ELF-1 (cell line): Measurements from ENCODE around the gene AP1S1.
"Not testable (repeated sequence)": the region's sequence is repeated elsewhere in the genome, so short reads cannot be mapped to it uniquely, and the experiment has no call there.

Source experiments
- DNase-seq: peaks from one replicate; pipeline ENCODE4 v3.0.0-alpha.2; 2016; ENCODE audit warnings: low read depth, low spot score

AP1S1 gene

DNA sequence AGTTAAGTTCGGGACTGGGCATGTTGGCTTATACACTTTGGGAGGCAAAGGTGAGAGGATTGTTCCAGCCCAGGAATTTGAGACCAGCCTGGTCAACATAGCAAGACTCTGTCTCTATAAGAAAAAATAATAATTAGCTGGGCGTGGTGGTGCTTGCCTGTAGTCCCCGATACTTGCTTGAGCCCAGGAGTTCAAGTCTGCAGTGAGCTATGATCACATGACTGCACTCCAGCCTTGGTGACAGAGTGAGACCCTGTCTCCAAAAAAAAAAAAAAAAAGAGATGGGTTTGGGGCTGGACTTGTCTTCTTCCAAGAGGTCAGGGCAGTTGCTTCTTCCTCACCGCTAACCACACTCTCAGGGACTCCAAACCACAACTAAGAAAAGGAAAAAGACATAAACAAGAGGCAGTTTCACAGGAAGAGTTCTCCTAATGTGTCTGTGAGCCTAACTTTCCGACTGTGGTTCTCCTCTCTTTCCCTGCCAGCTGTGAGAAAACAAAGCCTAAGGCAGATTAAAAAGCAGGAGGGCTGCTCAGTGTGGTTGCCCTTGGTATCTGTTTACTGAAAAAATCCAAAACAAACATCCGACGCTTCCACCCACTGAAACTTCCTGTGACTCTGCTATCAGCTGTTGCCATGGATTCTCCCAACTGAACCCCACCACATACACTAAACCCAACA is 29.8 kb upstream of the AP1S1 start:
- peak; percentile 53 for DNase-seq

DNA sequence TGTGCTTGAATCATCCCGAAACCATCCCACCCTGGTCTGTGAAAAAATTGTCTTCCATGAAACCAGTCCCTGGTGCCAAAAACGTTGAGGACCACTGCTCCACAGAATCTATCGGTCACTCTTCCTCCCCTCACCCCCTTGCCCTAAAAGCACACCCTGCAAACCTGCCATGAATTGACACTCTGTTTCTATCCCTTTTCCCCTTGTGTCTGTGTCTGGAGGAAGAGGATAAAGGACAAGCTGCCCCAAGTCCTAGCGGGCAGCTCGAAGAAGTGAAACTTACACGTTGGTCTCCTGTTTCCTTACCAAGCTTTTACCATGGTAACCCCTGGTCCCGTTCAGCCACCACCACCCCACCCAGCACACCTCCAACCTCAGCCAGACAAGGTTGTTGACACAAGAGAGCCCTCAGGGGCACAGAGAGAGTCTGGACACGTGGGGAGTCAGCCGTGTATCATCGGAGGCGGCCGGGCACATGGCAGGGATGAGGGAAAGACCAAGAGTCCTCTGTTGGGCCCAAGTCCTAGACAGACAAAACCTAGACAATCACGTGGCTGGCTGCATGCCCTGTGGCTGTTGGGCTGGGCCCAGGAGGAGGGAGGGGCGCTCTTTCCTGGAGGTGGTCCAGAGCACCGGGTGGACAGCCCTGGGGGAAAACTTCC is 28.2 kb upstream of the AP1S1 start:
- DNase-seq = peak; percentile 59

DNA sequence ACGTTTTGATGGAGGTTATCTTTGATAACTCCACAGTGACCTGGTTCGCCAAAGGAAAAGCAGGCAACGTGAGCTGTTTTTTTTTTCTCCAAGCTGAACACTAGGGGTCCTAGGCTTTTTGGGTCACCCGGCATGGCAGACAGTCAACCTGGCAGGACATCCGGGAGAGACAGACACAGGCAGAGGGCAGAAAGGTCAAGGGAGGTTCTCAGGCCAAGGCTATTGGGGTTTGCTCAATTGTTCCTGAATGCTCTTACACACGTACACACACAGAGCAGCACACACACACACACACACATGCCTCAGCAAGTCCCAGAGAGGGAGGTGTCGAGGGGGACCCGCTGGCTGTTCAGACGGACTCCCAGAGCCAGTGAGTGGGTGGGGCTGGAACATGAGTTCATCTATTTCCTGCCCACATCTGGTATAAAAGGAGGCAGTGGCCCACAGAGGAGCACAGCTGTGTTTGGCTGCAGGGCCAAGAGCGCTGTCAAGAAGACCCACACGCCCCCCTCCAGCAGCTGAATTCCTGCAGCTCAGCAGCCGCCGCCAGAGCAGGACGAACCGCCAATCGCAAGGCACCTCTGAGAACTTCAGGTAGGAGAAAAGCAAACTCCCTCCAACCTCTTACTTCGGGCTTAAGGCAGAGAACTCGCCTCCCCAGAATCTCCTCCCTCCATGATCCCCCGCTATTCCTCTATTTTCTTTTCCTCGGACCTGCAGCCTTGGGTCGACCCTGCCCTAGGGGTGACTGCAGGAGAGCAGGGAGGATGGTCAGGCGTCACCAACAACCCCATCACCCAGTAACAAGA is 27.4 kb upstream of the AP1S1 start, which contains the start of gene SERPINE1:
Gene SERPINE1 (plus strand): TSS at position 454 of the 809 bp plus-strand sequence. CDS start 1,290 bp downstream, outside the sequence.
- DNase-seq = peak; percentile 89

DNA sequence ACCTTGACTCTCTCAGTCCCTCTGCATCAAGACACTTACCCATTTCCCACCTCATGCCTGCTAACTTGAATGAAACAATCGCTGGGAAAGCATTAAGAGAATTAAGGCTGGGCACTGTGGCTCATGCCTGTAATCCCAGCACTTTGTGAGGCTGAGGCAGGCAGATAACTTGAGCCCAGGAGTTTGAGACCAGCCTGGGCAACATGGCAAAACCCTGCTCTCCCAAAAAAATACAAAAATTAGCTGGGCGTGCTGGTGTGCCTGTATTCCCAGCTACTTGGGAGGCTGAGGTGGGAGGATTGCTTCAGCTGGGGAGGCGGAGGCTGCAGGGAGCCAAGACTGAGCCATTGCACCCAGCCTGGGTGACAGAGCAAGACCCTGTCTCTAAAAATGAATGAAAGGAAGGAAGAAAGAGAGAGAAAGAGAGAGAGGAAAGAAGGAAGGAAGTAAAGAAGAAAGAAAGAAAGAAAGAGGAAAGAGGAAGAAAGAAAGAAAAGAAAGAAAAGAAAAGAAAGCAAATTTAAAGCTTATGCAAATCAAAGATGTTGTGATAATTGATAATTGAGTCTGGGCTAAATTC is 26.7 kb upstream of the AP1S1 start:
- no peak for DNase-seq

DNA sequence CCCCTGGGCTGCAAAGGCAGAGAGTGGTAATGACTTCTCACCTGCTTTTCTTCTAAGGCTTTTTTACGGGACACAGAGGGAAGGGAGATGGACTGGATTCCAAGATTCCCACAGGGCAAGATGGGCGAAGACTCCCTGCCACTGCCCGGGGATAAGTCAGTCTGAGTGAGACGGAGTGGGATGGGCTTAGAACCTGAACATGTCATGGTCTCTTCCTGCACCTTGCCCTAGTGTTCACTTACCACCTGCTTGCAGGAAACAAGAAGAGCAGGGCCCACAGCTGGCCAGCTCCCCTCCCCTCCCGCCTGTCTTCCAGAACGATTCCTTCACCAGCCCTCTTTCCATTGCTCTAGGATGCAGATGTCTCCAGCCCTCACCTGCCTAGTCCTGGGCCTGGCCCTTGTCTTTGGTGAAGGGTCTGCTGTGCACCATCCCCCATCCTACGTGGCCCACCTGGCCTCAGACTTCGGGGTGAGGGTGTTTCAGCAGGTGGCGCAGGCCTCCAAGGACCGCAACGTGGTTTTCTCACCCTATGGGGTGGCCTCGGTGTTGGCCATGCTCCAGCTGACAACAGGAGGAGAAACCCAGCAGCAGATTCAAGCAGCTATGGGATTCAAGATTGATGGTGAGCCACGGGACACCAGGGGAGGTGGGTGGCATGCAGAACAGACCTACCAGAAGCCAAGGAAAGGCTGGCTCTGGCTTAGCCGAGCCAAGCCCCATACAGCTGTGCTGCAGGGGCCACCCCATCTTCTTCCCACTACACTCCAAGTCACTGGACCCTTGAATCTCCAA is 26.0 kb upstream of the AP1S1 start:
- no peak for DNase-seq

DNA sequence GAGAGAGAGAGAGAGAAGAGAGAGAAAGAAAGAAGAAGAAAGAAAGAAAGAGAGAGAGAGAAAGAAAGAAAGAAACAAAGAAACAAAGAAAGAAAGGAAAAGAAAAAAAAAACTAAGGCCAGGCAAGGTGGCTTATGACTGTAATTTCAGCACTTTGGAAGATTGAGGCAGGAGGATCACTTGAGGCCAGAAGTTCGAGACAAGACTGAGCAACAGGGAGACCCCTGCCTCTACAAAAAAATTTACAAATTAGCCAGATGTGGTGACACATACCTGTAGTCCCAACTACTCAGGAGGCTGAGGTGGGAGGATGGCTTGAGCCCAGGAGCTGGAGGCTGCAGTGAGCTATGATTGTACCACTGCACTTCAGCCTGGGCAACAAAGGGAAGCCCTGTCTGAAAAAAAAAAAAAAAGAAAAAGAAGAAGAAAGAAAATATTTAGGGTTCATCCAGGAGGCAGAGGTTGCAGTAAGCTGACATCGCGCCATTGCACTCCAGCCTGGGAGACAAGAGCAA is 24.6 kb upstream of the AP1S1 start:
- no peak for DNase-seq

DNA sequence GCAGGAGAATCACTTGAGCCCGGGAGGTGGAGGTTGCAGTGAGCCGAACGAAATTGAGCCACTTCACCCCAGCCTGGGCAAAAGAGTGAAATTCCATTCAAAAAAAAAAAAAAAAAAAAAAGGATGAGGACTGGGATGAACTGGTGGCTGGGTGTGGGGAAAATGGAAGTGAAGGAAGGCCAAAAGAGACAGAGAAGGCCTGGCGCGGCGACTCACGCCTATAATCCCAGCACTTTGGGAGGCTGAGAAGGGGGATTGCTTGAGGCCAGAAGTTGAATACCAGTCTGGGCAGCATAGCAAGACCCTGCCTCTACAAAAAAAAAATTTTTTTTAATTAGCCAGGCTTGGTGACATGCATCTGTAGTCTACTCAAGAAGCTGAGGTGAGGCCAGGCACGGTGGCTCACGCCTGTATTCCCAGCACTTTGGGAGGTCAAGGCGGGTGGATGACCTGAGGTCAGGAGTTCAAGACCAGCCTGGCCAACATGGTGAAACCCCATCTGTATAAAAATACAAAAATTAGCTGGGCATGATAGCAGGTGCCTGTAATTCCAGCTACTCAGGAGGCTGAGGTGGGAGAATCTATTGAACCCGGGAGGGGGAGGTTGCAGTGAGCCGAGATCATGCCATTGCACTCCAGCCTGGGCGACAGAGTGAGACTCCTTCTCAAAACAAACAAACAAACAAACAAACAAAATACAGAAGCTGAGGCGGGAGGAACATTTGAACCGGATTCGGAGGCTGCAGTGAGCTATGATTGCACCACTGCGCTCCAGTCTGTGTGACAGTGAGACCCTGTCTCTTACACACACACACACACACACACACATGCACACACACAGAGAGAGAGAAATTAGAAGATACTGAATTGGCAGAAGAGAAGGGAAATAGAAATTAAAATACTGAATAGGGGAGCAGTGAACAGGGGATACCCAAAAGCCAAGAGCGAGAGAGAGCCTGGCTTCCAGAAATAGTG is 21.4 kb upstream of the AP1S1 start:
- not testable (repeated sequence) for DNase-seq

DNA sequence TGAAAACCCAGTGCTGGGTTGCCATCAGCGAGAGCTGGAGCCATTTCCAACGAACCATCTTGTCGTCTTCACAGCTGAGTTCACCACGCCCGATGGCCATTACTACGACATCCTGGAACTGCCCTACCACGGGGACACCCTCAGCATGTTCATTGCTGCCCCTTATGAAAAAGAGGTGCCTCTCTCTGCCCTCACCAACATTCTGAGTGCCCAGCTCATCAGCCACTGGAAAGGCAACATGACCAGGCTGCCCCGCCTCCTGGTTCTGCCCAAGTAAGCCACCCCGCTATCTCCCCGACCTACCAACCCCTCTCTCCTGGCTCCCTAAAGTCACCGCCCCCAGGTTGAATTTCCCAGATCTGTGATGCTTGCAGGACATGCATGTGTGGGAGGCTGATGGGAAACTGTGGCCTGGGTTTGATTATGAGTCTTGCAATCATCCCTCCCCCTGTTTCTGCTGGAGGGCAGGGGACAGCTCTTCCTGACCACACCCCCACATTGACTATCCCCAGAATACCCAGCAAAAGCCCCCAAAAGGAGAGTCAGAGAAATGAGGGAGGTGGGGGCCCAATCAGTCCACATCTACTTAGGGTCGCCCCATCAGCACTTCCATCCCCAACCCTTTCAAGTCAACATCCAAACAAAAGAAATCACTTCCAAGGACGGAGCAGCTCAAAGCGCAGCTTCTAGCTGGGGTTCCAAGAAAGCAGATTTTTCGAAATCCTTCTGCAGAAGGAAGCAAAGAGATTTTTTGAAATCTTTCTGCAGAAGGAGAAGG is 20.5 kb upstream of the AP1S1 start:
- no peak for DNase-seq

DNA sequence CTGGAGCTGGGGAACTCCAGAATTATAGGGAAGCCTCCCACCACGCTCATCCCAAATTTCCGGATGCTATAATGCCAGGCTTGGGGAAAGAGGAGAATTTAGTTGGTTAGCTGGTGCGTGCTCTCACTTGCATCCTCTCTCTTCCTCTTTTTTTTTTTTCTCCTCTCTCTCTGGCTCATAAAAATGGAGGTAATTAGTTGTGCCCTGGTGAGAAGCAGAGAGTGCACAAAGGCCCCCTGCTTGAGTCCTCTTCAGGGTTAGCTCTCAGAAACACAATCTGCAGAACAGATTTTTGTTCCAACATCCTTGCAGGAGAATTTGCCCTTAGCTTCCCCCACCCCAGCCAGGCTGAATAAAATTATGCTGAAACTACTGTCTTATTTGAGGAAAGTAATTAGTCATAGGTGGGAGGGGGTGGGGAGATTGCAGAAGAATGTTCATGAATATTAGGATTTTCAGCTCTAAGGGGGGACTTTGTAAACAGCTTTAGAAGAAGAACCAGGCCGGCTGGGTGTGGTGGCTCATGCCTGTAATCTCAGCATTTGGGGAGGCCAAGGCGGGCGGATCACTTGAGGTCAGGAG is 19.8 kb upstream of the AP1S1 start:
- DNase-seq = no peak

DNA sequence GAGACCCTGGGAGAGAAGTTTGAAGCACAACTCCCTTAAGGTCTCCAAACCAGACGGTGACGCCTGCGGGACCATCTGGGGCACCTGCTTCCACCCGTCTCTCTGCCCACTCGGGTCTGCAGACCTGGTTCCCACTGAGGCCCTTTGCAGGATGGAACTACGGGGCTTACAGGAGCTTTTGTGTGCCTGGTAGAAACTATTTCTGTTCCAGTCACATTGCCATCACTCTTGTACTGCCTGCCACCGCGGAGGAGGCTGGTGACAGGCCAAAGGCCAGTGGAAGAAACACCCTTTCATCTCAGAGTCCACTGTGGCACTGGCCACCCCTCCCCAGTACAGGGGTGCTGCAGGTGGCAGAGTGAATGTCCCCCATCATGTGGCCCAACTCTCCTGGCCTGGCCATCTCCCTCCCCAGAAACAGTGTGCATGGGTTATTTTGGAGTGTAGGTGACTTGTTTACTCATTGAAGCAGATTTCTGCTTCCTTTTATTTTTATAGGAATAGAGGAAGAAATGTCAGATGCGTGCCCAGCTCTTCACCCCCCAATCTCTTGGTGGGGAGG is 16.5 kb upstream of the AP1S1 start:
- no peak for DNase-seq

DNA sequence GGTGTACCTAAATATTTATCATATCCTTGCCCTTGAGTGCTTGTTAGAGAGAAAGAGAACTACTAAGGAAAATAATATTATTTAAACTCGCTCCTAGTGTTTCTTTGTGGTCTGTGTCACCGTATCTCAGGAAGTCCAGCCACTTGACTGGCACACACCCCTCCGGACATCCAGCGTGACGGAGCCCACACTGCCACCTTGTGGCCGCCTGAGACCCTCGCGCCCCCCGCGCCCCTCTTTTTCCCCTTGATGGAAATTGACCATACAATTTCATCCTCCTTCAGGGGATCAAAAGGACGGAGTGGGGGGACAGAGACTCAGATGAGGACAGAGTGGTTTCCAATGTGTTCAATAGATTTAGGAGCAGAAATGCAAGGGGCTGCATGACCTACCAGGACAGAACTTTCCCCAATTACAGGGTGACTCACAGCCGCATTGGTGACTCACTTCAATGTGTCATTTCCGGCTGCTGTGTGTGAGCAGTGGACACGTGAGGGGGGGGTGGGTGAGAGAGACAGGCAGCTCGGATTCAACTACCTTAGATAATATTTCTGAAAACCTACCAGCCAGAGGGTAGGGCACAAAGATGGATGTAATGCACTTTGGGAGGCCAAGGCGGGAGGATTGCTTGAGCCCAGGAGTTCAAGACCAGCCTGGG is 15.9 kb upstream of the AP1S1 start:
- peak; percentile 88 for DNase-seq

DNA sequence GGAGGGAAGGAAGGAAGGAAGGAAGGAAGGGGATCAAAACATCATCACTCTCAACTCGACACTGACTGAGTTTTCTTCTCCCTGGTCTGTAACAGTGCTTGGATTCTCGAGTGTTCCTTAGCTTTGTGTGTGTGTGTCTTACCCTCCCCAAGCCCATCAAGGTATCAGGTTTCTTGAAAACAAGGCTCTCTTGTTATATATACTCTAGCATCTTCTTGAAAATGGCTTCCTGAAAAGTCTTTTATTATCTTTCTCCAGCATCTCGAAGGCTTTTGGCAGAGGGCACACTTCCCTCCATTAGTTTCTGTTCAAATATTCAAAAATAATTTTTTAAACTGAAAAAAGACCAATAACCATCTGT is 14.0 kb upstream of the AP1S1 start:
- no peak for DNase-seq

DNA sequence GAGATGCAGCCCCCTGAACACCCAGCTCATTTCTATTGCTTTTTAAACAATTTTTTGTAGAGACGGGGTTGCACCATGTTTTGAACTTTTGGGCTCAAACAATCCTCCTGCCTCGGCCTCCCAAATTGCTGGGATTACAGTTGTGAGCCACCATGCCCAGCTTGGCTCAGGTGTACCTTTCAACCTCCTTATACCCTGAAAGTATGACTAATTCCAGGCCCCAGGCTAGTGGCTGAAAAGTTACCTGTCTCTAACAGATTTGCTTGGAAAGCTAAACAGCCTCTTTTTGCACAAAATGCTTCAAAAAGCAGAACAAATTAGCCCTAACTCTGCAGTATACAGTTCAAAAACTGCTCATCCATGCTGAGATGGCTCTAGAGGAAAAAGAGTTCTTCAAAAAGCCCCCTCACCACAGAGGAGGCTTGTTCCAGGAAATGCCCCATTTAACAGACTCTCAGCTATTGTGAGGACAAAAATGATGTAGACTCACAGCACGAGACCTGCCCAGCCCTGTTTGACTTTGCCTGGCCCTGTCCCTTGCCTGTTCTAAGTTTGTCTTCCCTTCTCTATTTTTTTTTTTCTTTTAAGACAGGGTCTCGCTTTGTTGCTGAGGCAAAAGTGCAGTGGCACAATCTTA is 13.4 kb upstream of the AP1S1 start:
- no peak for DNase-seq

DNA sequence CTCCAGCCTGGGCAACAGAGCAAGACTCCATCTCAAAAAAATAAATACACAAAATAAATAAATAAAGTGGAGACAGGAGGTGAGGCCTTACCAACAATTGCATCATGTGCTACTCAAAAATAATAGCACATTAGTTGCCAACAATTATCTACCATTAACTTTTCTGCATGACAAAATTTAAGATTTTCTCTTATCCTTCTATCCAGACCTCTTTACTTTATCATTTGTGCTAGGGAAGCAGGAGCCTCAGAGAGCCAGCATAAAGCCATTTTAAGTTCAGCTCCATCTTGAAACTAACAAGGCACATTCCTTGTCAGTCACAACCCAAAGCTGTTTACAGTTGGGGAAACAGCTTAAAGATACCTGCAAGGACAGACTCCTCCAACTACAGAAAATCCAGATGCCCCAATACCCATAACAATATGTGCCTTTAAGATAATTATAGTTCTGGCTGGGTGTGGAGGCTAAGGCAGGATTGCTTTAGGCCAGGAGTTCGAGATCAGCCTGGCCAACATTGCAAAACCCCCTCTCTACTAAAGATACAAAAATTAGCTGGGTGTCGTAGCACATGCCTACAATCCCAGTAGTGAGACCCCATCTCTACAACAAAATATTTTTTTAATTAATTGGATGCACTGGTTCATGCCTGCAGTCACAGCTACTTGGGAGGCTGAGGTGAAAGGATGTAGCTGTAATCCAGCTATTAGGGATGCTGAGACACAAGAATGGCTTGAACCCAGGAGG is 2.2 kb upstream of the AP1S1 start:
- no peak for DNase-seq

DNA sequence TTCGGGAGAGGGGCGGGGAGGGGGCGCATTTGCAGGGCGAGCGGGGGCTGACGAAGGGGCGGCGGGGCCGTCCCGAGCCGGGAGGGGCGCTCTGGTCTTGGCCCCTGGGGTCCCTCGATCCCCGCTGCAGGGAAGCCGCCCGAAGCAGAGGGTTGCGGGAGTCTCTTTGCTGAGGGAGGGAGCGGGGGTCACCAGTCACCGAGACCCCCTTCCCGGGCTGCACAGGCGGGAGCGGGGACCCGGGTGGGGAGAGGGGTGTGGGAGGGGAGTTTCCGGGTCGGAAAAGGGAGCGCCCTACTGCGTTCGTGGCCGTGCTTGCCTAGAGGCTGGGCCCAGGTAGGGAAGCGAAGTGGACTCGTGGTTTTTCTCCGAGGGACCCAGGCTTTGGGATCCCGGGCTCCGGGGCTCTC is 422 bp downstream of the AP1S1 start:
- no peak for DNase-seq

DNA sequence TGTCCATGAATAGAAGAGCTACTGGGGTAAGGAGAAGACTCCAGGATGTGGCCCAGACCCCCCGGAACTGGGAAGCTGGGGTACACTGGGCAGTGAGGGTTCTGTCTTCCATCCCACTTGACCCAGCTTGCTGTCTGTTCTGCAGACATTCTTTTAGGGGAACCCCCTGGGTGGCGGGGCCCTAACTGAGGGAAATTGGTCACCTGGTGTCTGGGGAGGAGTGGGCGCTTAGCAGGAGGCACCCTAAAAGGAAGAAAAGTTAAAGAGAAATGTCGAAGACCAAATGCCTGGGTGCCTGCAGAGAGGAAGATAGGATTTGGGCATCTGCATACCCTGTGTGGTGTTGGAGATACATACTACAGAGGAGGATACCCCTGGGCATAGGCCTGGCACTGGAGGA is 1.0 kb downstream of the AP1S1 start:
- no peak for DNase-seq

DNA sequence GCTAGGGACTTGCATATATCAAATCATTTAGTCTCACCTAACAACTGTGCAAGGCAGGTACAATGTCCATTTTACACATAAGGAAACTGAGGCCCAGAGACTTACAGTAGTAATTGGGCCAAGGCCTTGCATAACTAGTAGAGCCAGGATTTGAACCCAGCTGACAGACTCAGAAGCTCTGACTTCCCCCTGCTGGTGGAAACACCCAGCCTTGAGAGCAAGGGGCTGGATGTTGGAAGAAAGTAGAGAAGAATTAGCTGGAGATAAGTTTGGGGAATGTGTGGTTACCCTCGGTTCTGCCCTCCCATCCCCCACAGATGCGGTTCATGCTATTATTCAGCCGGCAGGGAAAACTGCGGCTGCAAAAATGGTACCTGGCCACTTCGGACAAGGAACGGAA is 2.0 kb downstream of the AP1S1 start:
- DNase-seq = no peak
